ENCODE measurements around the gene SUSD3.

Gene SUSD3

GRCh38 chr9:93030642-93031628 lies 27.6 kb upstream of the SUSD3 start:
- no peaks in the 10 kb centered on the region for H3K36me3 ChIP-seq (ENCODE audit: control insufficient read depth, insufficient read depth, low read length)
- 87 to 95% methylated on average over 8 to 9 of the region's 9 CpGs for WGBS, 2 experiments (ENCODE audit: insufficient coverage in 2 of 2)
- no peaks in the 10 kb centered on the region for H3K9me3 ChIP-seq (ENCODE audit: control insufficient read depth, low read length)
- no peak overlapping the region for H3K27ac ChIP-seq (ENCODE audit: low read depth, low read length, severe bottlenecking)
- no peak overlapping the region for H3K4me3 ChIP-seq (ENCODE audit: extremely low read depth, insufficient read depth, low read length, poor library complexity, severe bottlenecking)
- no peaks in the 10 kb centered on the region for H3K4me1 ChIP-seq (ENCODE audit: control insufficient read depth, insufficient read depth, low read length, poor library complexity, severe bottlenecking)

DNA sequence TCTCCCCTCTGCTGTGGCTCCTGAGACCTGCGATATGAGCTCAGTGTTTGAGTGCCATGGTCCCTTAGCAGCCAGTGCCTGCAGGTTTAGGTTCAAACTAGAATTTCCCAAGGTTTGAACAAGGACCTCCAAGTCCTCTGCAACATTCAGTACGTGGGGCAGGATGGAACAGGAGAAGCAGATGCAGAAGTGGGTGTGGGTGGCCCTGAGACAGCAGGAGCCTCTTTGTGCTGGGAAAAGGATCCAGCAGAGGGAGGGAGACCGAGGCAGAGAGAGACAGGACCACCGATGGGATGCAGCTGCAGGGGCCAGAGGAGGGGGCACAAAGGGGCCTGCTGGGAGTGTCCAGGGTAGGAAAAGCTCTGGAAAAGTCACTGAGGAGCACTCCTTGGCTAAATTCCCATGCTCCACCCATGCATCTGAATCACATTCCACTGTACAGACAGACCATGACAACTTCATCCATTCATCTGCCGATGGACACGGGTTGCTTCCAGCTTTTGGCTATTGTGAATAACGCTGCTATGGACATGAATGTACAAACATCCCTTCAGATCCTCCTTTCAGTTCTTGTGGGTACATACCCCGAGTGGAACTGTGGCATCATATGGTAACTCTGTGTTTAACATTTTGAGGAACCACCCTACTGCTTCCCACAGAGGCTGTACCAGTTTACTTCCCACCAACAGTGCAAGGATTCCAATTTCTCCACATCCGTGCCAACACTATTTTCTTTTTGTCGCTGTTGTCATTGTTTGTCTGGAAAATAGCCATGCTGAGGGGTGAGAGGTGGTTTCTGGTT lies 26.7 kb upstream of the SUSD3 start:
- Histone ChIP-seq H3K9me3 (ENCODE audit: control insufficient read depth, low read length) (no peaks in the 10 kb centered on the region), H3K4me3 (ENCODE audit: extremely low read depth, insufficient read depth, low read length, poor library complexity, severe bottlenecking) (no peak overlapping the region), H3K4me1 (ENCODE audit: control insufficient read depth, insufficient read depth, low read length, poor library complexity, severe bottlenecking) (no peaks in the 10 kb centered on the region), H3K27ac (ENCODE audit: low read depth, low read length, severe bottlenecking) (no peak overlapping the region), H3K36me3 (ENCODE audit: control insufficient read depth, insufficient read depth, low read length) (no peaks in the 10 kb centered on the region)
- 85% methylated on average over 7 to 8 of the region's 10 CpGs for WGBS, 2 experiments (ENCODE audit: insufficient coverage in 2 of 2)

DNA sequence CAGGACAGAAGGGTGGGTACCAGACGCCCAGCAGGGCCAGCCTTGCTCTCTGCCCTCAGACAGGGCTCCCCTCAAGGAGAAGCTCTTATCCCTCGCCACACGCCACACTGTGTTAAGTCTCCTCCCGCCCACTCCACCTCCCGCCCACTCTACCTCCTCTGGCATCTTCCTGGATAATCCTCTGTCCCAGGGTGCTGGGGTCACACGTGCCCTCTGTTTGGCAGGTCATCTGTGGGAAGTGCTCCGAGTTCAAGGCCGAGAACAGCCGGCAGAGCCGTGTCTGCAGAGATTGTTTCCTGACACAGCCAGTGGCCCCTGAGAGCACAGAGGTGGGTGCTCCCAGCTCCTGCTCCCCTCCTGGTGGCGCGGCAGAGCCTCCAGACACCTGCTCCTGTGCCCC lies 26.0 kb upstream of the SUSD3 start:
- Histone ChIP-seq H3K4me1 (ENCODE audit: control insufficient read depth, insufficient read depth, low read length, poor library complexity, severe bottlenecking) (no peaks in the 10 kb centered on the region), H3K4me3 (ENCODE audit: extremely low read depth, insufficient read depth, low read length, poor library complexity, severe bottlenecking) (no peak overlapping the region), H3K27ac (ENCODE audit: low read depth, low read length, severe bottlenecking) (no peak overlapping the region), H3K36me3 (ENCODE audit: control insufficient read depth, insufficient read depth, low read length) (no peaks in the 10 kb centered on the region), H3K9me3 (ENCODE audit: control insufficient read depth, low read length) (no peaks in the 10 kb centered on the region)
- WGBS, 2 experiments (ENCODE audit: insufficient coverage in 2 of 2): 89 to 94% methylated on average over 10 to 11 of the region's 12 CpGs

DNA sequence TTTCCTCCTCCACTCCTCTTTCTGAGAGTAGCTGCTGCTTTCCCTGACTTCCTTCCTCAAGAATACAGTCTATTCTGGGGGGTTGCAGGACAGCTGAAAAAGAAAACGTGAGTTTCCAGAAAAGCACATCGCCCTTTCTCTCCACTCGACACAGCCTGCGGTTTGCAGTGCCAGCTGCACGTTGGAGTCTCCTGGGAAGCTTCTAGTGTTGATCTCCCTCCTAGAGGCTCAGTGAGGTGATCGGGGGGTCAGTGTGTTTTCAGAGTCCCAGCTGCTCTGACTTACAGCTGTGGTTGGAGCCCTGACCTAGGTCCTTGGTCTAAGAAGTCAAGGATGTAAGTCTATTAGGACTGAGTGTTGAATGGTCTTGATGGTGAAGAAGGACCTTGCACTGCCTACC lies 25.0 kb upstream of the SUSD3 start:
- Histone ChIP-seq H3K27ac (ENCODE audit: low read depth, low read length, severe bottlenecking) (no peak overlapping the region), H3K4me1 (ENCODE audit: control insufficient read depth, insufficient read depth, low read length, poor library complexity, severe bottlenecking) (no peaks in the 10 kb centered on the region), H3K36me3 (ENCODE audit: control insufficient read depth, insufficient read depth, low read length) (no peaks in the 10 kb centered on the region), H3K4me3 (ENCODE audit: extremely low read depth, insufficient read depth, low read length, poor library complexity, severe bottlenecking) (no peak overlapping the region), H3K9me3 (ENCODE audit: control insufficient read depth, low read length) (no peaks in the 10 kb centered on the region)
- 79 to 82% methylated on average over 6 of the region's 6 CpGs for whole genome bisulfite sequencing, 2 experiments (ENCODE audit: insufficient coverage in 2 of 2)

- WGBS, 2 experiments (ENCODE audit: insufficient coverage in 2 of 2): 83 to 92% methylated on average over 11 to 19 of the region's 19 CpGs
- Histone ChIP-seq H3K9me3 (ENCODE audit: control insufficient read depth, low read length) (no peaks in the 10 kb centered on the region), H3K4me1 (ENCODE audit: control insufficient read depth, insufficient read depth, low read length, poor library complexity, severe bottlenecking) (no peaks in the 10 kb centered on the region), H3K36me3 (ENCODE audit: control insufficient read depth, insufficient read depth, low read length) (no peaks in the 10 kb centered on the region), H3K4me3 (ENCODE audit: extremely low read depth, insufficient read depth, low read length, poor library complexity, severe bottlenecking) (no peak overlapping the region), H3K27ac (ENCODE audit: low read depth, low read length, severe bottlenecking) (no peak overlapping the region)
Measured at GRCh38 chr9:93035106-93035660, 23.3 kb upstream of the SUSD3 start.

DNA sequence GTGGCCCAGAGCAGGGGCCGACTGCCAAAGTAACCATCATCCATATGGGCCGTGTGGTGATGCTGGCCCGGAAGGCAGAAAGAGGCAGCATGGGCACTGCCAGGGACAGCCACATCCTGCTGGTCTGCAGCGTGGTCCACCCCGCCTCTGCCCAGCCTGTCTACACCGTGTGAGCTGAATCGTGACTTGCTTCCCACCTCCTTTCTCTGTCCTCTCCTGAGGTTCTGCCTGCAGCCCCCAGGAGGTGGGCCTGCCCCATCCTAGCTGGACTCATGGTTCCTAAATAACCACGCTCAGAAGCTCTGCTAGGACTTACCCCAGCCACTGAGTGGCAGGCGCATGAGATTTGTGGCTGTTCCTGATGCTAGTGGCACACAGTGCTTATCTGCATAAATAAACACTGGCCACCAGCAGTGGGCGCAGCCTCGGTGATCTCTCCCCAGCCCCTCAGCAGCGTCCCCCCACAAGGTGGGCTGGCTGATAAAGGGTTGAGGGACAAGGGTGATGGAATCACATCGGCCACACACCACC lies 22.6 kb upstream of the SUSD3 start:
- Histone ChIP-seq H3K36me3 (ENCODE audit: control insufficient read depth, insufficient read depth, low read length) (no peaks in the 10 kb centered on the region), H3K4me1 (ENCODE audit: control insufficient read depth, insufficient read depth, low read length, poor library complexity, severe bottlenecking) (no peaks in the 10 kb centered on the region), H3K27ac (ENCODE audit: low read depth, low read length, severe bottlenecking) (no peak overlapping the region), H3K4me3 (ENCODE audit: extremely low read depth, insufficient read depth, low read length, poor library complexity, severe bottlenecking) (no peak overlapping the region), H3K9me3 (ENCODE audit: control insufficient read depth, low read length) (no peaks in the 10 kb centered on the region)
- 84 to 92% methylated on average over 12 of the region's 13 CpGs for WGBS, 2 experiments (ENCODE audit: insufficient coverage in 2 of 2)

GRCh38 chr9:93036887-93037475 lies 21.5 kb upstream of the SUSD3 start:
- H3K4me3 ChIP-seq (ENCODE audit: extremely low read depth, insufficient read depth, low read length, poor library complexity, severe bottlenecking): no peak overlapping the region
- H3K36me3 ChIP-seq (ENCODE audit: control insufficient read depth, insufficient read depth, low read length): no peaks in the 10 kb centered on the region
- no peaks in the 10 kb centered on the region for H3K4me1 ChIP-seq (ENCODE audit: control insufficient read depth, insufficient read depth, low read length, poor library complexity, severe bottlenecking)
- no peaks in the 10 kb centered on the region for H3K9me3 ChIP-seq (ENCODE audit: control insufficient read depth, low read length)
- H3K27ac ChIP-seq (ENCODE audit: low read depth, low read length, severe bottlenecking): no peak overlapping the region
- 85 to 87% methylated on average over 13 of the region's 13 CpGs for WGBS, 2 experiments (ENCODE audit: insufficient coverage in 2 of 2)

DNA sequence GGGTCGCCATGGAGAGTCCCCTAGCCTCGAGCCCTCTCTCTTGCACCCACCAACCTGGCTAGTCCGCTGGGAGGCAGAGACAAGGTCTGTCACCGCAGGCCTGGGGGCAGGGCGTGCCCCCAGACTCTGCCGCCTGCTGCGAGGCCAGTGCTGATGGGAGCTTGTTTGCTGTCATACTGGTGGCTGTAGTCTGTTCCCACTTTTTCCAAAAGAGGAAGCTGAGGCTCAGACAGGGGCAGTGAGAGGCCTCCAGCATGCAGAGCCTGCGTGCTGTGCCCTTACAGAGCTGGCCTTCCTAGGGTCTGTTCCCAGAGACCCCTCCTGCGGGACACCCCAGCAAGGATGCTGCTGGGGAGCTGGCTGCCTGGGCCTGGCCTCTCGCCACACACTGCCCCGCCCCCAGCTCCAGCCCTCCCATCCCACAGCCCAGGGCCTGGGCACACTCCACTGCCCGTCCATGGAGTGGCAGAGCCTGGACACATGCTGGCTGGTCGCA lies 21.0 kb upstream of the SUSD3 start:
- WGBS, 2 experiments (ENCODE audit: insufficient coverage in 2 of 2): 82 to 93% methylated on average over 6 to 11 of the region's 13 CpGs
- H3K9me3 ChIP-seq (ENCODE audit: control insufficient read depth, low read length): no peaks in the 10 kb centered on the region
- H3K36me3 ChIP-seq (ENCODE audit: control insufficient read depth, insufficient read depth, low read length): no peaks in the 10 kb centered on the region
- H3K27ac ChIP-seq (ENCODE audit: low read depth, low read length, severe bottlenecking): no peak overlapping the region
- no peaks in the 10 kb centered on the region for H3K4me1 ChIP-seq (ENCODE audit: control insufficient read depth, insufficient read depth, low read length, poor library complexity, severe bottlenecking)
- no peak overlapping the region for H3K4me3 ChIP-seq (ENCODE audit: extremely low read depth, insufficient read depth, low read length, poor library complexity, severe bottlenecking)

DNA sequence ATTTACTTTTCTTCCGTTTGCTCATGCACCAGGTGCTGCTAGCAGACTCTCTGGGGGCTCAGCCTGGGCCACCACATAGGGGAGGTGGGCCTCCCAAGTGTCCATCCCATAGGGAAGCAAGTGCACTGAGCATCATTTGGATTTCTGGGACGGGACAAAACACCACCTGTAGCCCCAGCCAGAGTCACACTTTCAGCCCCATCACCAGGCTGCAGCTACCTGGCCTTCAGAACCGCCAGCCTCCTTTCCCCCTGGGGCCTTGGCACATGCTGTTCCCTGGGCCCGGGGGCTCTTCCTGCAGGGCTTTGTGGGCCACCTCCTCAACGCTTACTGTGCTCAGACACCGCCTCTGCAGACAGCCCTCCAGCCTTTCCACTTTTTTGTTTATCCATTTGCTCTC lies 19.6 kb upstream of the SUSD3 start:
- WGBS, 2 experiments (ENCODE audit: insufficient coverage in 2 of 2): 82 to 86% methylated on average over 6 of the region's 6 CpGs
- H3K27ac ChIP-seq (ENCODE audit: low read depth, low read length, severe bottlenecking): no peak overlapping the region
- no peak overlapping the region for H3K4me3 ChIP-seq (ENCODE audit: extremely low read depth, insufficient read depth, low read length, poor library complexity, severe bottlenecking)
- no peaks in the 10 kb centered on the region for H3K9me3 ChIP-seq (ENCODE audit: control insufficient read depth, low read length)
- no peaks in the 10 kb centered on the region for H3K4me1 ChIP-seq (ENCODE audit: control insufficient read depth, insufficient read depth, low read length, poor library complexity, severe bottlenecking)
- H3K36me3 ChIP-seq (ENCODE audit: control insufficient read depth, insufficient read depth, low read length): no peaks in the 10 kb centered on the region

GRCh38 chr9:93039456-93039855 lies 19.0 kb upstream of the SUSD3 start:
- Histone ChIP-seq H3K4me3 (ENCODE audit: extremely low read depth, insufficient read depth, low read length, poor library complexity, severe bottlenecking) (no peak overlapping the region), H3K4me1 (ENCODE audit: control insufficient read depth, insufficient read depth, low read length, poor library complexity, severe bottlenecking) (no peaks in the 10 kb centered on the region), H3K27ac (ENCODE audit: low read depth, low read length, severe bottlenecking) (no peak overlapping the region), H3K9me3 (ENCODE audit: control insufficient read depth, low read length) (no peaks in the 10 kb centered on the region), H3K36me3 (ENCODE audit: control insufficient read depth, insufficient read depth, low read length) (no peaks in the 10 kb centered on the region)
- 73 to 89% methylated on average over 2 to 4 of the region's 6 CpGs for WGBS, 2 experiments (ENCODE audit: insufficient coverage in 2 of 2)

All from mesodermal cell (in vitro differentiated cells).